NT2/D1 (cell line): ENCODE data around the gene HSD17B10.
A peak's percentile ranks its signal among the peaks of the same experiment; 100 is the strongest.
"Not testable (repeated sequence)": the region's sequence is repeated elsewhere in the genome, so short reads cannot be mapped to it uniquely, and the experiment has no call there.

Source experiments
- DNase-seq: peaks from one replicate; pipeline ENCODE4 v3.0.0-alpha.2; 2011; ENCODE audit warnings: low read depth, low spot score
- H3K27me3 ChIP-seq: 2 replicates; pipeline ENCODE4 v1.6.0; 2011; ENCODE audit warnings: mild to moderate bottlenecking; ENCODE audit not compliant: insufficient read length, insufficient read depth
- H3K36me3 ChIP-seq: 2 replicates; pipeline ENCODE4 v1.6.1; 2011; ENCODE audit warnings: mild to moderate bottlenecking, low read length, mixed read lengths; ENCODE audit not compliant: insufficient read depth, insufficient read length
- H3K4me1 ChIP-seq: 2 replicates; pipeline ENCODE4 v1.5.1; 2011; ENCODE audit not compliant: insufficient read depth, insufficient read length
- H3K4me3 ChIP-seq: 2 replicates; pipeline ENCODE4 v1.5.1; 2011; ENCODE audit warnings: low read depth; ENCODE audit not compliant: insufficient read length
- H3K9ac ChIP-seq: 2 replicates; pipeline ENCODE4 v1.6.0; 2011; ENCODE audit warnings: low read depth; ENCODE audit not compliant: insufficient read length
- H3K9me3 ChIP-seq: 2 replicates; pipeline ENCODE4 v1.5.1; 2011; ENCODE audit warnings: mild to moderate bottlenecking, low read length; ENCODE audit not compliant: insufficient read depth
- SUZ12 ChIP-seq: IDR thresholded peaks from 2 replicates; pipeline ENCODE4 v1.6.1; 2011; ENCODE audit not compliant: insufficient read length, insufficient read depth; ENCODE audit errors: extremely low read depth
- YY1 ChIP-seq: IDR thresholded peaks from 2 replicates; pipeline ENCODE4 v1.6.1; 2011; ENCODE audit not compliant: insufficient read length, insufficient read depth
- ZNF274 ChIP-seq: IDR thresholded peaks from 2 replicates; pipeline ENCODE4 v1.6.1; 2011; ENCODE audit warnings: mild to moderate bottlenecking, low read depth, low read length

HSD17B10 gene

GRCh38 chrX:53435997-53436396, 1.8 kb upstream of the HSD17B10 start:
- Histone ChIP-seq H3K4me1 (peaks cover 8% of the 10 kb centered on the region), H3K9me3 (no peaks in the 10 kb centered on the region), H3K9ac (no peak overlapping the region), H3K4me3 (no peak overlapping the region), H3K27me3 (peaks cover 40% of the 10 kb centered on the region), H3K36me3 (peaks cover 19% of the 10 kb centered on the region)
- TF ChIP-seq ZNF274 (no peak), SUZ12 (no peak), YY1 (no peak)
- DNase-seq = peak; percentile 77

GRCh38 chrX:53430231-53430630, 3.9 kb downstream of the HSD17B10 start:
- TF ChIP-seq YY1 = no peak
- no peak for TF ChIP-seq SUZ12
- no peak for TF ChIP-seq ZNF274
- no peak overlapping the region for H3K9ac ChIP-seq
- H3K9me3 ChIP-seq = no peaks in the 10 kb centered on the region
- H3K27me3 ChIP-seq = no peaks in the 10 kb centered on the region
- no peak overlapping the region for H3K4me3 ChIP-seq
- peaks cover 59% of the 10 kb centered on the region for H3K36me3 ChIP-seq
- DNase-seq = no peak
- H3K4me1 ChIP-seq = peaks cover 3% of the 10 kb centered on the region

- Histone ChIP-seq H3K36me3 (peaks cover 59% of the 10 kb centered on the region), H3K4me3 (no peak overlapping the region), H3K4me1 (peaks cover 3% of the 10 kb centered on the region), H3K9me3 (no peaks in the 10 kb centered on the region), H3K9ac (no peak overlapping the region), H3K27me3 (no peaks in the 10 kb centered on the region)
- no peak for DNase-seq
- TF ChIP-seq SUZ12 (no peak), YY1 (no peak), ZNF274 (no peak)
These were observed 4.4 kb downstream of the HSD17B10 start for GRCh38 chrX:53429755-53430154.

- Histone ChIP-seq H3K9me3 (no peaks in the 10 kb centered on the region), H3K36me3 (peaks cover 40% of the 10 kb centered on the region), H3K27me3 (no peaks in the 10 kb centered on the region), H3K4me1 (peaks cover 9% of the 10 kb centered on the region), H3K9ac (peak within 1 kb of the TSS; percentile 99), H3K4me3 (peak within 1 kb of the TSS; percentile 96)
- TF ChIP-seq SUZ12 (no peak), ZNF274 (no peak), YY1 (no peak)
- peak; percentile 44 for DNase-seq
These were observed 11.3 kb downstream of the HSD17B10 start, which contains the start of gene RIBC1 for GRCh38 chrX:53422861-53423306. RIBC1 (plus strand) TSS chrX:53422873; CDS start chrX:53426277, 3,404 bp downstream.

GRCh38 chrX:53422086-53422860, 11.9 kb downstream of the HSD17B10 start, which contains the start of gene SMC1A:
SMC1A (minus strand) TSS chrX:53422654; CDS start chrX:53422600, 54 bp downstream.
- no peak for TF ChIP-seq SUZ12
- TF ChIP-seq YY1 = no peak
- no peak for TF ChIP-seq ZNF274
- peaks cover 38% of the 10 kb centered on the region for H3K36me3 ChIP-seq
- H3K27me3 ChIP-seq = no peaks in the 10 kb centered on the region

GRCh38 chrX:53421772-53422085, 12.4 kb downstream of the HSD17B10 start:
- Histone ChIP-seq H3K4me3 (peak overlapping the region; percentile 96), H3K9me3 (no peaks in the 10 kb centered on the region), H3K9ac (peak overlapping the region; percentile 99), H3K36me3 (peaks cover 39% of the 10 kb centered on the region), H3K4me1 (peaks cover 9% of the 10 kb centered on the region), H3K27me3 (no peaks in the 10 kb centered on the region)
- no peak for DNase-seq
- no peak for TF ChIP-seq ZNF274
- TF ChIP-seq SUZ12 = no peak
- TF ChIP-seq YY1 = no peak

More at GRCh38 chrX:53422086-53422860, 11.9 kb downstream of the HSD17B10 start, which contains the start of gene SMC1A:
- peaks cover 9% of the 10 kb centered on the region for H3K4me1 ChIP-seq
- peak within 1 kb of the TSS; percentile 96 for H3K4me3 ChIP-seq
- H3K9ac ChIP-seq = peak within 1 kb of the TSS; percentile 99
- no peaks in the 10 kb centered on the region for H3K9me3 ChIP-seq
- peak; percentile 100 for DNase-seq

GRCh38 chrX:53421125-53421524, 13.0 kb downstream of the HSD17B10 start:
- TF ChIP-seq YY1 (no peak), SUZ12 (no peak), ZNF274 (no peak)
- Histone ChIP-seq H3K9me3 (no peaks in the 10 kb centered on the region), H3K4me3 (peak overlapping the region; percentile 96), H3K9ac (peak overlapping the region; percentile 99), H3K27me3 (no peaks in the 10 kb centered on the region), H3K4me1 (peaks cover 9% of the 10 kb centered on the region), H3K36me3 (peaks cover 42% of the 10 kb centered on the region)
- DNase-seq = no peak

- Histone ChIP-seq H3K9ac (peak overlapping the region; percentile 99), H3K36me3 (peaks cover 42% of the 10 kb centered on the region)
- H3K27me3 ChIP-seq, H3K4me3 ChIP-seq, H3K9me3 ChIP-seq, H3K4me1 ChIP-seq, DNase-seq: not testable (repeated sequence)
These were observed 13.8 kb downstream of the HSD17B10 start for GRCh38 chrX:53420351-53420750.
